Cortex of kidney (tissue), 1 donor: ENCODE data around the gene C6orf136.

Experiments used
- DNase-seq: peaks from one replicate; lab custom pipeline; 2025; lab: John Stamatoyannopoulos, UW

C6orf136 gene

GRCh38 chr6:30686908-30687658 lies 40.1 kb downstream of the C6orf136 start:
- no peak for DNase-seq

GRCh38 chr6:30687659-30688431 lies 40.9 kb downstream of the C6orf136 start:
- no peak for DNase-seq

- DNase-seq = no peak
Observed at GRCh38 chr6:30688569-30688968, 41.6 kb downstream of the C6orf136 start.

- no peak for DNase-seq
Observed at GRCh38 chr6:30689022-30689865, 42.3 kb downstream of the C6orf136 start.

GRCh38 chr6:30689985-30690384 lies 43.1 kb downstream of the C6orf136 start:
- DNase-seq = no peak

- DNase-seq = peak; percentile 38
Observed at GRCh38 chr6:30690403-30691207, 43.7 kb downstream of the C6orf136 start, which contains the start of gene NRM. Gene NRM, minus strand, starts transcription at chr6:30690984. Its CDS starts 10 bp downstream, at chr6:30690974.

GRCh38 chr6:30691208-30691847 lies 44.4 kb downstream of the C6orf136 start:
- DNase-seq = no peak

- DNase-seq = no peak
Observed at GRCh38 chr6:30696432-30696831, 49.5 kb downstream of the C6orf136 start.

- no peak for DNase-seq
Observed at GRCh38 chr6:30700340-30700739, 53.4 kb downstream of the C6orf136 start.
